Lower lobe of right lung (tissue), 2 donors: ENCODE data around the gene KRTAP4-8. TPM values are rescaled to one million over a fixed set of nuclear protein-coding genes. Genes with fewer than 3 reads are reported as not detected.
A peak's percentile ranks its signal among the peaks of the same experiment; 100 is the strongest.
"Not testable (repeated sequence)": the region's sequence is repeated elsewhere in the genome, so short reads cannot be mapped to it uniquely, and the experiment has no call there.

ENCODE experiments used
- ATAC-seq, 2 donors: fragments of 200-7000 bp; cut with Tn5 transposase; one replicate each; pipeline ENCODE4 v1.9.1; 2020 to 2022; ENCODE audit warnings: mild to moderate bottlenecking in 2 of 2, moderate library complexity in 2 of 2
- DNase-seq: peaks from one replicate; pipeline ENCODE4 v3.0.0-alpha.2; 2020
- H3K27ac ChIP-seq: fragments of 200-600 bp; one replicate; pipeline ENCODE4 v1.8.0; 2022
- H3K27me3 ChIP-seq: fragments of 200-600 bp; one replicate; pipeline ENCODE4 v1.8.0; 2022; ENCODE audit warnings: low read depth
- H3K36me3 ChIP-seq: fragments of 200-600 bp; one replicate; pipeline ENCODE4 v1.8.0; 2022; ENCODE audit warnings: mild to moderate bottlenecking
- H3K4me1 ChIP-seq: fragments of 200-600 bp; one replicate; pipeline ENCODE4 v1.8.0; 2022
- H3K4me3 ChIP-seq: fragments of 200-600 bp; one replicate; pipeline ENCODE4 v1.8.0; 2022; ENCODE audit warnings: mild to moderate bottlenecking
- H3K9me3 ChIP-seq: fragments of 200-600 bp; one replicate; pipeline ENCODE4 v1.8.0; 2022
- intact Hi-C: fragments of 100-400 bp; cut with DNase I; formaldehyde crosslinking; loops from one replicate; pipeline ENCODE4 v1.11.0; 2022
- total RNA-seq: library from RNA; stranded (reverse); fragmentation: NEBNext Ultra II Directional; extraction: Animal tissue kit (Norgen Biotek cat#: 25700); gene quantifications from one replicate; pipeline ENCODE4 v1.2.1, GENCODE V29; 2021
- TF ChIP-seq, protein P1 (sequence below): fragments of 200-600 bp; IDR thresholded peaks from one replicate; pipeline ENCODE4 v1.8.0; 2022; ENCODE audit warnings: antibody characterized with exemption, mild to moderate bottlenecking
- donor health status: DM: no; HTN: yes; CAD: no; lungs with severe emphysema.

The KRTAP4-8 gene
- total RNA-seq, 1 donor from 2014 or later, result not detected

GRCh38 chr17:41098481-41098880 lies 539 bp upstream of the KRTAP4-8 start:
- DNase-seq (no peak), ATAC-seq (no peak)
- no peak overlapping the region for H3K4me3 ChIP-seq
- H3K36me3 ChIP-seq, result no peaks in the 10 kb centered on the region
- H3K27me3 ChIP-seq, result peaks cover 3% of the 10 kb centered on the region
- H3K27ac ChIP-seq, result no peak overlapping the region
- no peaks in the 10 kb centered on the region for H3K9me3 ChIP-seq
- TF ChIP-seq, protein P1, sequence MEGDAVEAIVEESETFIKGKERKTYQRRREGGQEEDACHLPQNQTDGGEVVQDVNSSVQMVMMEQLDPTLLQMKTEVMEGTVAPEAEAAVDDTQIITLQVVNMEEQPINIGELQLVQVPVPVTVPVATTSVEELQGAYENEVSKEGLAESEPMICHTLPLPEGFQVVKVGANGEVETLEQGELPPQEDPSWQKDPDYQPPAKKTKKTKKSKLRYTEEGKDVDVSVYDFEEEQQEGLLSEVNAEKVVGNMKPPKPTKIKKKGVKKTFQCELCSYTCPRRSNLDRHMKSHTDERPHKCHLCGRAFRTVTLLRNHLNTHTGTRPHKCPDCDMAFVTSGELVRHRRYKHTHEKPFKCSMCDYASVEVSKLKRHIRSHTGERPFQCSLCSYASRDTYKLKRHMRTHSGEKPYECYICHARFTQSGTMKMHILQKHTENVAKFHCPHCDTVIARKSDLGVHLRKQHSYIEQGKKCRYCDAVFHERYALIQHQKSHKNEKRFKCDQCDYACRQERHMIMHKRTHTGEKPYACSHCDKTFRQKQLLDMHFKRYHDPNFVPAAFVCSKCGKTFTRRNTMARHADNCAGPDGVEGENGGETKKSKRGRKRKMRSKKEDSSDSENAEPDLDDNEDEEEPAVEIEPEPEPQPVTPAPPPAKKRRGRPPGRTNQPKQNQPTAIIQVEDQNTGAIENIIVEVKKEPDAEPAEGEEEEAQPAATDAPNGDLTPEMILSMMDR, result no peak
- intact Hi-C loops, result no loop called here
- no peaks in the 10 kb centered on the region for H3K4me1 ChIP-seq

DNA sequence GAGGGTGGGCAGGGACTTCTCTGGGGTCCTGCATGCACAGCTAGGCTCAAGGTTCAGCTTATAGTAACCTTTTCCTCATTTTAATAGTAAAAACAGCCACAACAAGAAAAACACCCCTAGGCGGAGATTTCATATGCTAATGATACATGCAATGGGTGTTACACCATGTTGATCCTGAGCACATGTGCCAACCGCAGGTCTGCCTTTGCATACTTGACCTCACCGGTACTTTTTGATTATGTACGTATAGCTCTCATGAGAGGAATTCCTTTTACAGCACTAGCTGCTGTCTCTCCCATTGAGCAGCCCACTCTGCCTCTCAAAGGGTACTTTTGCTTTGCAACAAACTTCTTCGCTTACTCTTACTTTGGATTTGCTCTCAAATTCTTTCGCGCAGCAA lies 1.9 kb downstream of the KRTAP4-8 start:
- DNase-seq, result no peak
- ATAC-seq, result peak in 1 of 2 donors; percentile 32
- no peaks in the 10 kb centered on the region for H3K9me3 ChIP-seq
- H3K27ac ChIP-seq, result no peak overlapping the region
- no peaks in the 10 kb centered on the region for H3K4me1 ChIP-seq
- H3K36me3 ChIP-seq, result no peaks in the 10 kb centered on the region
- TF ChIP-seq, protein P1, result no peak
- H3K27me3 ChIP-seq, result peaks cover 3% of the 10 kb centered on the region
- intact Hi-C loops, result no loop called here
- no peak overlapping the region for H3K4me3 ChIP-seq

DNA sequence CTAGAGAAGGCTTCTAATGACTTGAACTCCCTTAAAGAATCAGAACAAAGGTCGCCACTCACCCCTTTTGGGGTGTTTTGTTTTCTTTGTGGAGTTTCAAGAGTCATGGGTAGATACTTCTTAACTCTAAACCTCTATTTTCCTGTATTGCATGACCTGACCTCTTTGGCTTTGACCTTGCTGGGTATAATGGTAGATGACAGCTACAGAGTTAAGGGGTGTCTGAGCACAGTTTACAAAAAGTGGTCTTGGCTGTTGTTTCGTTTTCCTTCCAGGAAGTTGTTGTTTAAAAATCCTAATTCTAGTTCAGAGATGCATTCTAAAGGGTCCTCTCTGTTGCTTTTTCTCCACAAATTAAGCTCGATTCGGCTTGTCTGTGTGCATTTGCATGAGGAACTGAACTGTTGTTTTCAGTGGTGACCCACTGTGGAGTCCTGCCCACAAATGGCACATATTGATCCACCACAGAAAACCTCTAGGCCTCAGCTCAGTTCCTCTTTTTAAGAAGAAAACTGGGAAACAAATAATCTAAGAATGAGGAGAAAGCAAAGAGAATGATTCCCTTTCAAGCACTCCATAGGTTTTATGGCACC lies 9.1 kb downstream of the KRTAP4-8 start:
- ATAC-seq, H3K36me3 ChIP-seq, H3K27ac ChIP-seq, H3K9me3 ChIP-seq, H3K4me3 ChIP-seq, H3K27me3 ChIP-seq, intact Hi-C loops, H3K4me1 ChIP-seq, DNase-seq: not testable (repeated sequence)

GRCh38 chr17:41084100-41084856 lies 13.7 kb downstream of the KRTAP4-8 start, which contains the start of gene KRTAP4-7:
Gene KRTAP4-7, plus strand, starts transcription at chr17:41084150. Its CDS starts 57 bp downstream, at chr17:41084207.
- ATAC-seq, H3K9me3 ChIP-seq, H3K4me1 ChIP-seq, intact Hi-C loops, H3K27me3 ChIP-seq, H3K27ac ChIP-seq, DNase-seq, H3K4me3 ChIP-seq, H3K36me3 ChIP-seq: not testable (repeated sequence)

- not testable (repeated sequence) for ATAC-seq, H3K27me3 ChIP-seq
These were observed 14.5 kb downstream of the KRTAP4-8 start for GRCh38 chr17:41083427-41083826.

GRCh38 chr17:41082626-41083025 lies 15.3 kb downstream of the KRTAP4-8 start:
- no peaks in the 10 kb centered on the region for H3K9me3 ChIP-seq
- H3K4me3 ChIP-seq, result no peak overlapping the region
- no peak for DNase-seq
- ATAC-seq, result no peak
- H3K4me1 ChIP-seq, result no peaks in the 10 kb centered on the region
- TF ChIP-seq, protein P1, result no peak
- no peaks in the 10 kb centered on the region for H3K36me3 ChIP-seq
- no peaks in the 10 kb centered on the region for H3K27me3 ChIP-seq
- H3K27ac ChIP-seq, result no peak overlapping the region
- intact Hi-C loops, result no loop called here

More at GRCh38 chr17:41083427-41083826, 14.5 kb downstream of the KRTAP4-8 start:
- H3K36me3 ChIP-seq, H3K4me3 ChIP-seq, intact Hi-C loops, H3K4me1 ChIP-seq, H3K27ac ChIP-seq, DNase-seq, H3K9me3 ChIP-seq: not testable (repeated sequence)

GRCh38 chr17:41076788-41077187 lies 21.2 kb downstream of the KRTAP4-8 start:
- intact Hi-C loops, result no loop called here
- H3K4me3 ChIP-seq, result no peak overlapping the region

More at GRCh38 chr17:41076788-41077187, 21.2 kb downstream of the KRTAP4-8 start:
- Histone ChIP-seq H3K9me3 (no peaks in the 10 kb centered on the region), H3K36me3 (no peaks in the 10 kb centered on the region), H3K27ac (no peak overlapping the region), H3K27me3 (no peaks in the 10 kb centered on the region), H3K4me1 (no peaks in the 10 kb centered on the region)
- TF ChIP-seq, protein P1, result no peak
- ATAC-seq (no peak), DNase-seq (no peak)
